22Rv1 (cell line): ENCODE results near the gene ZNF367.

Source experiments
- ZFX ChIP-seq: fragments of 450-650 bp; IDR thresholded peaks from 2 replicates; pipeline ENCODE4 v1.6.1; 2017; ENCODE audit warnings: antibody characterized with exemption, borderline replicate concordance
- TF ChIP-seq, protein P1 (sequence below): fragments of 450-650 bp; IDR thresholded peaks from 2 replicates; pipeline ENCODE4 v1.5.1; 2017; ENCODE audit warnings: mild to moderate bottlenecking

DNA sequence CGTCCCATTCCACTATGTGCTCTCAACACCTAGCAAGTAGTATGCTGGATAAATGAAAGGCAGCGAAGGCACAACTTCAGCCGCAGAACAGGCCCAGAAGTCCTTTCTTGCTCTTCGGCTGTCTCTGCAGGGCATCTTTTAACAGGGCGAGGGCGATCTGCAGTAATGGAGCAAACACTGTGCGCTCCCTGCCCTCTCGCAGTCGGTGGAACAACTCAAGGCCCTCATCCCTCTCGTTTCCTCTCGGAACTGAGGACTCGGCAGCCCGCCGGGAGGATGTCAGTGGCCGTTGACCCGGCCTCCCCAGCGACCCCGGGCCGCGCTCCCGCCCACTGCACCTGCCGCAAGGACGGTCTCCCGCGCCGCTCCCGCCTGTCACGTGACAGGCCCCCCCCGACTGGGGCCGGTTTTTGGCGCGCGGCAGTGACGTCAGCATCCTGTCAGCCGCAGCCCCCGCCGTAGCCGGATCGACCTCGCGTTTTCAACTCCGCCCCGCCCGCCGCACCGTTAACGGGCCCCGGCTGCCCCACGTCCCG, 1.1 kb downstream of the ZNF367 start:
- TF ChIP-seq, protein P1, sequence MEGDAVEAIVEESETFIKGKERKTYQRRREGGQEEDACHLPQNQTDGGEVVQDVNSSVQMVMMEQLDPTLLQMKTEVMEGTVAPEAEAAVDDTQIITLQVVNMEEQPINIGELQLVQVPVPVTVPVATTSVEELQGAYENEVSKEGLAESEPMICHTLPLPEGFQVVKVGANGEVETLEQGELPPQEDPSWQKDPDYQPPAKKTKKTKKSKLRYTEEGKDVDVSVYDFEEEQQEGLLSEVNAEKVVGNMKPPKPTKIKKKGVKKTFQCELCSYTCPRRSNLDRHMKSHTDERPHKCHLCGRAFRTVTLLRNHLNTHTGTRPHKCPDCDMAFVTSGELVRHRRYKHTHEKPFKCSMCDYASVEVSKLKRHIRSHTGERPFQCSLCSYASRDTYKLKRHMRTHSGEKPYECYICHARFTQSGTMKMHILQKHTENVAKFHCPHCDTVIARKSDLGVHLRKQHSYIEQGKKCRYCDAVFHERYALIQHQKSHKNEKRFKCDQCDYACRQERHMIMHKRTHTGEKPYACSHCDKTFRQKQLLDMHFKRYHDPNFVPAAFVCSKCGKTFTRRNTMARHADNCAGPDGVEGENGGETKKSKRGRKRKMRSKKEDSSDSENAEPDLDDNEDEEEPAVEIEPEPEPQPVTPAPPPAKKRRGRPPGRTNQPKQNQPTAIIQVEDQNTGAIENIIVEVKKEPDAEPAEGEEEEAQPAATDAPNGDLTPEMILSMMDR: no peak
- no peak for TF ChIP-seq ZFX
